ENCODE measurements around the gene MYO1B.

GRCh38 chr2:191362841-191363240 lies 117.6 kb downstream of the MYO1B start:
- TF ChIP-seq EP300 (IDR thresholded peaks at IDR 0.05) (no peak), POLR2A (IDR thresholded peaks at IDR 0.05) (no peak)

All from sigmoid colon (tissue), 4 donors.